Natural killer cell treated with Interleukin-12 subunit alpha and Interleukin-12 subunit beta and Interleukin-15 and Interleukin-18, amount 100 ng/mL, for 72 hours (primary cell): Measurements from ENCODE around the gene PXN. TPM values are rescaled to one million over a fixed set of nuclear protein-coding genes. Genes with fewer than 3 reads are reported as not detected.

Source experiments
- ATAC-seq, 2 donors: fragments of 150-1000 bp; cut with Tn5 transposase in 1 of 2; sonication (Bioruptor Pico), chemical (Tn5 transposase) in 1 of 2; 2 replicates each; pipeline ENCODE4 v1.10.0; 2021
- DNase-seq: peaks from one replicate; pipeline ENCODE4 v3.0.0; 2022; ENCODE audit warnings: low spot score
- H3K27ac Mint-ChIP-seq, 2 donors: 1 replicate in 1 of 2; 2 replicates in 1 of 2; pipeline ENCODE4 v1.8.0; 2022; ENCODE audit warnings: mixed read lengths in 2 of 2, mild to moderate bottlenecking in 1 of 2, moderate library complexity in 1 of 2
- H3K27me3 Mint-ChIP-seq, 2 donors: 1 replicate in 1 of 2; 2 replicates in 1 of 2; pipeline ENCODE4 v1.8.0; 2022; ENCODE audit warnings: mixed read lengths in 2 of 2
- H3K36me3 Mint-ChIP-seq: one replicate; pipeline ENCODE4 v1.8.0; 2022; ENCODE audit warnings: mixed read lengths
- H3K4me1 Mint-ChIP-seq, 2 donors: 1 replicate in 1 of 2; 2 replicates in 1 of 2; pipeline ENCODE4 v1.8.0; 2022; ENCODE audit warnings: low read depth in 2 of 2, mixed read lengths in 2 of 2, mild to moderate bottlenecking in 1 of 2
- H3K4me3 Mint-ChIP-seq: one replicate; pipeline ENCODE4 v1.8.0; 2022; ENCODE audit warnings: mixed read lengths
- H3K9me3 Mint-ChIP-seq: 2 replicates; pipeline ENCODE4 v1.8.0; 2022; ENCODE audit warnings: mixed read lengths
- total RNA-seq, 2 donors: library from RNA; stranded (reverse); gene quantifications; one replicate each; pipeline ENCODE4 v1.2.3, GENCODE V29; 2022

The PXN gene
- total RNA-seq, 2 donors from 2014 or later = 133 to 160 TPM

- Mint-ChIP-seq H3K4me1 (peaks cover 20 to 22% of the 10 kb centered on the region in 2 donors), H3K4me3 (no peak overlapping the region), H3K9me3 (no peaks in the 10 kb centered on the region), H3K27me3 (no peaks in the 10 kb centered on the region), H3K36me3 (peaks cover 5% of the 10 kb centered on the region), H3K27ac (no peak overlapping the region)
- DNase-seq (no peak), ATAC-seq (no peak)
Observed at GRCh38 chr12:120190985-120191480, 74.5 kb downstream of the PXN start.

- H3K36me3 Mint-ChIP-seq = peaks cover 5% of the 10 kb centered on the region
- H3K9me3 Mint-ChIP-seq = no peaks in the 10 kb centered on the region
- H3K4me3 Mint-ChIP-seq = no peak overlapping the region
- no peak overlapping the region for H3K27ac Mint-ChIP-seq
- no peaks in the 10 kb centered on the region for H3K27me3 Mint-ChIP-seq
- DNase-seq = no peak
- ATAC-seq = no peak
- peaks cover 20 to 22% of the 10 kb centered on the region in 2 donors for H3K4me1 Mint-ChIP-seq
Observed at GRCh38 chr12:120190386-120190785, 75.1 kb downstream of the PXN start.

- H3K4me3 Mint-ChIP-seq = no peak overlapping the region
- no peaks in the 10 kb centered on the region for H3K9me3 Mint-ChIP-seq
- peaks cover 11 to 13% of the 10 kb centered on the region in 2 donors for H3K4me1 Mint-ChIP-seq
- no peak overlapping the region for H3K27ac Mint-ChIP-seq
- no peaks in the 10 kb centered on the region for H3K27me3 Mint-ChIP-seq
- no peak for ATAC-seq
- DNase-seq = no peak
- H3K36me3 Mint-ChIP-seq = peaks cover 12% of the 10 kb centered on the region
Observed at GRCh38 chr12:120186654-120187053, 78.9 kb downstream of the PXN start.

GRCh38 chr12:120183211-120183631 is 82.3 kb downstream of the PXN start:
- Mint-ChIP-seq H3K4me1 (peaks cover 11 to 12% of the 10 kb centered on the region in 2 donors), H3K9me3 (no peaks in the 10 kb centered on the region), H3K36me3 (peaks cover 12% of the 10 kb centered on the region), H3K27me3 (no peaks in the 10 kb centered on the region), H3K4me3 (no peak overlapping the region), H3K27ac (no peak overlapping the region)
- ATAC-seq (peak in 1 of 2 donors; percentile 43), DNase-seq (no peak)

GRCh38 chr12:120181991-120182631 is 83.4 kb downstream of the PXN start:
- Mint-ChIP-seq H3K27me3 (no peaks in the 10 kb centered on the region), H3K4me3 (no peak overlapping the region), H3K36me3 (peaks cover 24% of the 10 kb centered on the region), H3K27ac (no peak overlapping the region), H3K9me3 (no peaks in the 10 kb centered on the region), H3K4me1 (peaks cover 12 to 15% of the 10 kb centered on the region in 2 donors)
- DNase-seq (no peak), ATAC-seq (no peak)

GRCh38 chr12:120180975-120181374 is 84.6 kb downstream of the PXN start:
- Mint-ChIP-seq H3K36me3 (peaks cover 19% of the 10 kb centered on the region), H3K4me3 (no peak overlapping the region), H3K9me3 (no peaks in the 10 kb centered on the region), H3K27ac (no peak overlapping the region), H3K4me1 (peaks cover 6 to 10% of the 10 kb centered on the region in 2 donors), H3K27me3 (no peaks in the 10 kb centered on the region)
- no peak for ATAC-seq
- no peak for DNase-seq

- no peak overlapping the region for H3K27ac Mint-ChIP-seq
- peaks cover 0 to 4% of the 10 kb centered on the region in 2 donors for H3K4me1 Mint-ChIP-seq
- H3K4me3 Mint-ChIP-seq = no peak overlapping the region
- no peaks in the 10 kb centered on the region for H3K9me3 Mint-ChIP-seq
- H3K36me3 Mint-ChIP-seq = peaks cover 26% of the 10 kb centered on the region
- no peak for DNase-seq
- H3K27me3 Mint-ChIP-seq = no peaks in the 10 kb centered on the region
- ATAC-seq = no peak
Observed at GRCh38 chr12:120175537-120175936, 90.0 kb downstream of the PXN start.

- DNase-seq (no peak), ATAC-seq (no peak)
- Mint-ChIP-seq H3K4me3 (no peak overlapping the region), H3K27me3 (no peaks in the 10 kb centered on the region), H3K9me3 (no peaks in the 10 kb centered on the region), H3K27ac (no peak overlapping the region), H3K4me1 (peaks cover 0 to 4% of the 10 kb centered on the region in 2 donors), H3K36me3 (peaks cover 26% of the 10 kb centered on the region)
Observed at GRCh38 chr12:120175062-120175461, 90.5 kb downstream of the PXN start.

GRCh38 chr12:120172053-120172452 is 93.5 kb downstream of the PXN start:
- DNase-seq (no peak), ATAC-seq (no peak)
- H3K36me3 Mint-ChIP-seq = peaks cover 14% of the 10 kb centered on the region
- no peak overlapping the region for H3K27ac Mint-ChIP-seq
- no peak overlapping the region for H3K4me3 Mint-ChIP-seq
- H3K27me3 Mint-ChIP-seq = no peaks in the 10 kb centered on the region
- H3K4me1 Mint-ChIP-seq = no peaks in the 10 kb centered on the region
- H3K9me3 Mint-ChIP-seq = no peaks in the 10 kb centered on the region

- Mint-ChIP-seq H3K4me3 (no peak overlapping the region), H3K36me3 (peaks cover 14% of the 10 kb centered on the region)
Observed at GRCh38 chr12:120170631-120171030, 94.9 kb downstream of the PXN start.

GRCh38 chr12:120169946-120170345 is 95.6 kb downstream of the PXN start:
- peaks cover 14% of the 10 kb centered on the region for H3K36me3 Mint-ChIP-seq
- H3K9me3 Mint-ChIP-seq = no peaks in the 10 kb centered on the region
- H3K27ac Mint-ChIP-seq = no peak overlapping the region
- H3K27me3 Mint-ChIP-seq = no peaks in the 10 kb centered on the region
- H3K4me1 Mint-ChIP-seq = no peaks in the 10 kb centered on the region
- H3K4me3 Mint-ChIP-seq = no peak overlapping the region
- ATAC-seq (no peak), DNase-seq (no peak)

More at GRCh38 chr12:120170631-120171030, 94.9 kb downstream of the PXN start:
- ATAC-seq = no peak
- Mint-ChIP-seq H3K27ac (no peak overlapping the region), H3K4me1 (no peaks in the 10 kb centered on the region), H3K27me3 (no peaks in the 10 kb centered on the region), H3K9me3 (no peaks in the 10 kb centered on the region)
- DNase-seq = no peak

GRCh38 chr12:120168337-120168736 is 97.2 kb downstream of the PXN start:
- no peak for DNase-seq
- ATAC-seq = no peak
- no peaks in the 10 kb centered on the region for H3K27me3 Mint-ChIP-seq
- no peak overlapping the region for H3K27ac Mint-ChIP-seq
- no peaks in the 10 kb centered on the region for H3K9me3 Mint-ChIP-seq
- H3K36me3 Mint-ChIP-seq = peaks cover 3% of the 10 kb centered on the region
- no peaks in the 10 kb centered on the region for H3K4me1 Mint-ChIP-seq
- H3K4me3 Mint-ChIP-seq = no peak overlapping the region

GRCh38 chr12:120167529-120168095 is 97.9 kb downstream of the PXN start:
- H3K9me3 Mint-ChIP-seq = no peaks in the 10 kb centered on the region
- DNase-seq = no peak
- H3K4me3 Mint-ChIP-seq = no peak overlapping the region
- no peaks in the 10 kb centered on the region for H3K27me3 Mint-ChIP-seq
- H3K27ac Mint-ChIP-seq = no peak overlapping the region
- no peaks in the 10 kb centered on the region for H3K4me1 Mint-ChIP-seq
- no peaks in the 10 kb centered on the region for H3K36me3 Mint-ChIP-seq
- no peak for ATAC-seq

GRCh38 chr12:120164293-120164692 is 101.2 kb downstream of the PXN start:
- Mint-ChIP-seq H3K27me3 (no peaks in the 10 kb centered on the region), H3K36me3 (peaks cover 10% of the 10 kb centered on the region)

More at GRCh38 chr12:120164293-120164692, 101.2 kb downstream of the PXN start:
- Mint-ChIP-seq H3K9me3 (no peaks in the 10 kb centered on the region), H3K4me3 (no peak overlapping the region), H3K4me1 (peaks cover 0 to 5% of the 10 kb centered on the region in 2 donors), H3K27ac (no peak overlapping the region)
- ATAC-seq = no peak
- DNase-seq = no peak
